Upper lobe of left lung (tissue), 4 donors: ENCODE measurements around the gene PALM.

Source experiments
- EP300 ChIP-seq, 4 donors: sonication (generic); formaldehyde crosslinking; IDR thresholded peaks; one replicate each; pipeline ENCODE4 v1.5.1; 2017; ENCODE audit warnings: antibody characterized with exemption in 4 of 4, control low read depth in 2 of 4
- POLR2AphosphoS5 ChIP-seq, 2 donors: sonication (generic); formaldehyde crosslinking; IDR thresholded peaks; one replicate each; pipeline ENCODE4 v1.5.1; 2017; ENCODE audit warnings: antibody characterized with exemption in 2 of 2
- TF ChIP-seq, protein P1 (sequence below), 6 experiments: fragments of 450-650 bp in 4 of 6; fragments of 200-600 bp in 2 of 6; sonication (generic) in 2 of 6; IDR thresholded peaks; one replicate each; pipeline ENCODE4 v1.5.1; 2016 to 2019; ENCODE audit warnings: antibody characterized with exemption in 6 of 6

DNA sequence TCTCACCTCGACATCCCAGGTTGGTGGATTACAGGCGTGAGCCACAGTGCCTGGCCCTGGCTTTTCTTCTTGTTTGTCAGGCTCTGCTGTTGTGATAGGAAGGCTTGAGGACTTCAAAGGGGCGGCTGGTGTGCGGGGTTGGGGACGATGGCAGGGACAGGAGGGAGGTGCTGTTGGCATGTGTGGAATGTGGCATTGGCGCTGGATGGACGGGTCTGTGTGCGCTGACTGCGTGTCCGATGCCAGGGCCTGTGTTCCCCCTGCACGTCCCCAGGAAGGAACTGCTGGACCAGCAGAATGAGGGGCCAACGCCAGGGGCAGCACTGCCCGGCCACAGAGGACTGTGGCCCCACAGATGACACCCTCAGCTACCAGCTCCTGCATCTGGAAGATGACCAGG is 75.8 kb downstream of the PALM start:
- TF ChIP-seq, protein P1, sequence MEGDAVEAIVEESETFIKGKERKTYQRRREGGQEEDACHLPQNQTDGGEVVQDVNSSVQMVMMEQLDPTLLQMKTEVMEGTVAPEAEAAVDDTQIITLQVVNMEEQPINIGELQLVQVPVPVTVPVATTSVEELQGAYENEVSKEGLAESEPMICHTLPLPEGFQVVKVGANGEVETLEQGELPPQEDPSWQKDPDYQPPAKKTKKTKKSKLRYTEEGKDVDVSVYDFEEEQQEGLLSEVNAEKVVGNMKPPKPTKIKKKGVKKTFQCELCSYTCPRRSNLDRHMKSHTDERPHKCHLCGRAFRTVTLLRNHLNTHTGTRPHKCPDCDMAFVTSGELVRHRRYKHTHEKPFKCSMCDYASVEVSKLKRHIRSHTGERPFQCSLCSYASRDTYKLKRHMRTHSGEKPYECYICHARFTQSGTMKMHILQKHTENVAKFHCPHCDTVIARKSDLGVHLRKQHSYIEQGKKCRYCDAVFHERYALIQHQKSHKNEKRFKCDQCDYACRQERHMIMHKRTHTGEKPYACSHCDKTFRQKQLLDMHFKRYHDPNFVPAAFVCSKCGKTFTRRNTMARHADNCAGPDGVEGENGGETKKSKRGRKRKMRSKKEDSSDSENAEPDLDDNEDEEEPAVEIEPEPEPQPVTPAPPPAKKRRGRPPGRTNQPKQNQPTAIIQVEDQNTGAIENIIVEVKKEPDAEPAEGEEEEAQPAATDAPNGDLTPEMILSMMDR (IDR thresholded peaks at IDR 0.05) = no peak
- TF ChIP-seq EP300 (IDR thresholded peaks at IDR 0.05) (no peak), POLR2AphosphoS5 (IDR thresholded peaks at IDR 0.05) (no peak)
